Inferior parietal cortex (tissue), 1 donor: Measurements from ENCODE around the gene ATP4A.

Source experiments
- DNase-seq: peaks from one replicate; pipeline ENCODE4 v3.0.0-alpha.2; 2016; ENCODE audit errors: extremely low spot score

The ATP4A gene

GRCh38 chr19:35549174-35549788 is 14.2 kb downstream of the ATP4A start:
- peak; percentile 81 for DNase-seq

- DNase-seq = no peak
Measured at GRCh38 chr19:35546532-35546931, 16.9 kb downstream of the ATP4A start.

GRCh38 chr19:35545855-35546381 is 17.5 kb downstream of the ATP4A start:
- no peak for DNase-seq

GRCh38 chr19:35545001-35545854 is 18.2 kb downstream of the ATP4A start, which contains the start of gene TMEM147:
Gene TMEM147 (plus strand): TSS chr19:35545626. CDS start chr19:35545740, 114 bp downstream.
- peak; percentile 89 for DNase-seq

GRCh38 chr19:35544110-35544802 is 19.2 kb downstream of the ATP4A start:
- DNase-seq = no peak

- no peak for DNase-seq
Measured at GRCh38 chr19:35543280-35544109, 20.0 kb downstream of the ATP4A start.

- no peak for DNase-seq
Measured at GRCh38 chr19:35542209-35542608, 21.2 kb downstream of the ATP4A start.

- DNase-seq = no peak
Measured at GRCh38 chr19:35540356-35540927, 23.0 kb downstream of the ATP4A start.

- DNase-seq = no peak
Measured at GRCh38 chr19:35539850-35540249, 23.6 kb downstream of the ATP4A start.

GRCh38 chr19:35539314-35539713 is 24.1 kb downstream of the ATP4A start:
- DNase-seq = no peak

- DNase-seq = no peak
Measured at GRCh38 chr19:35534803-35535480, 28.5 kb downstream of the ATP4A start.

GRCh38 chr19:35533822-35534392 is 29.6 kb downstream of the ATP4A start:
- no peak for DNase-seq

GRCh38 chr19:35533201-35533821 is 30.1 kb downstream of the ATP4A start, which contains the start of gene GAPDHS:
Gene GAPDHS (plus strand): TSS chr19:35533456. CDS start chr19:35533528, 72 bp downstream.
- no peak for DNase-seq

GRCh38 chr19:35531291-35531690 is 32.2 kb downstream of the ATP4A start:
- DNase-seq = no peak

- no peak for DNase-seq
Measured at GRCh38 chr19:35529241-35530218, 33.9 kb downstream of the ATP4A start.

GRCh38 chr19:35528218-35529038 is 35.0 kb downstream of the ATP4A start, which contains the start of gene SBSN:
Gene SBSN (minus strand): TSS chr19:35528311. CDS start chr19:35528281, 30 bp downstream.
- no peak for DNase-seq

GRCh38 chr19:35525873-35526272 is 37.6 kb downstream of the ATP4A start:
- DNase-seq = no peak
